NCI-H146 treated with DMSO at 0.1 percent for 48 hours (cell line): ENCODE results near the gene SLC10A7.

Experiments
- DNase-seq: peaks from one replicate; lab custom pipeline; 2025; ENCODE audit not compliant: unreplicated experiment; lab: John Stamatoyannopoulos, UW

Gene SLC10A7

GRCh38 chr4:146521541-146522097 lies at the start of gene SLC10A7:
TSS of gene SLC10A7 (minus strand) at chr4:146521940. CDS start at chr4:146521717, 223 bp downstream.
- DNase-seq = peak; percentile 42

GRCh38 chr4:146567396-146567795 lies 45.7 kb upstream of the SLC10A7 start:
- DNase-seq = no peak

GRCh38 chr4:146564492-146564891 lies 42.8 kb upstream of the SLC10A7 start:
- no peak for DNase-seq

GRCh38 chr4:146550161-146550560 lies 28.4 kb upstream of the SLC10A7 start:
- DNase-seq = no peak

- no peak for DNase-seq
These were observed 26.7 kb upstream of the SLC10A7 start for GRCh38 chr4:146548443-146548842.

GRCh38 chr4:146545102-146545501 lies 23.4 kb upstream of the SLC10A7 start:
- DNase-seq = no peak

GRCh38 chr4:146534178-146534577 lies 12.4 kb upstream of the SLC10A7 start:
- DNase-seq = no peak

- no peak for DNase-seq
These were observed 4.0 kb upstream of the SLC10A7 start for GRCh38 chr4:146525754-146526153.

GRCh38 chr4:146524663-146525062 lies 2.9 kb upstream of the SLC10A7 start:
- no peak for DNase-seq

- DNase-seq = no peak
These were observed 1.1 kb upstream of the SLC10A7 start for GRCh38 chr4:146522869-146523205.

- peak; percentile 46 for DNase-seq
These were observed 543 bp upstream of the SLC10A7 start for GRCh38 chr4:146522098-146522868.

GRCh38 chr4:146520896-146521540 lies 722 bp downstream of the SLC10A7 start:
- peak; percentile 1 for DNase-seq

GRCh38 chr4:146514651-146515357 lies 6.9 kb downstream of the SLC10A7 start:
- DNase-seq = no peak

- DNase-seq = no peak
These were observed 8.2 kb downstream of the SLC10A7 start for GRCh38 chr4:146513548-146513947.

GRCh38 chr4:146511381-146511780 lies 10.4 kb downstream of the SLC10A7 start:
- no peak for DNase-seq

- no peak for DNase-seq
These were observed 10.8 kb downstream of the SLC10A7 start for GRCh38 chr4:146510942-146511341.

- DNase-seq = no peak
These were observed 13.4 kb downstream of the SLC10A7 start for GRCh38 chr4:146508229-146508939.

GRCh38 chr4:146507632-146508031 lies 14.1 kb downstream of the SLC10A7 start:
- DNase-seq = no peak

GRCh38 chr4:146506272-146506671 lies 15.5 kb downstream of the SLC10A7 start:
- no peak for DNase-seq

GRCh38 chr4:146500216-146500615 lies 21.5 kb downstream of the SLC10A7 start:
- no peak for DNase-seq

GRCh38 chr4:146498291-146498690 lies 23.4 kb downstream of the SLC10A7 start:
- no peak for DNase-seq
